ENCODE measurements around the gene NALCN.

The NALCN gene

GRCh38 chr13:101202590-101202989, 213.7 kb downstream of the NALCN start:
- Histone ChIP-seq H3K4me2 (ENCODE audit: low read length, poor library complexity, severe bottlenecking) (no peak overlapping the region), H3K18ac (ENCODE audit: low read depth in 1 of 2, low read length in 2 of 2) (no peak overlapping the region), H3K4ac (ENCODE audit: low read depth in 1 of 2, low read length in 2 of 2) (no peak overlapping the region), H2BK120ac (ENCODE audit: low read depth, low read length) (no peak overlapping the region), H4K8ac (ENCODE audit: low read length) (no peak overlapping the region), H3K14ac (ENCODE audit: low read length in 2 of 2) (no peak overlapping the region), H2BK15ac (ENCODE audit: low read depth, poor library complexity, severe bottlenecking) (no peak overlapping the region), H3K27ac (ENCODE audit: low read length, poor library complexity, severe bottlenecking) (no peak overlapping the region), H2BK12ac (ENCODE audit: low read length in 2 of 2) (no peak overlapping the region), H4K91ac (ENCODE audit: low read length) (no peak overlapping the region), H3K36me3 (ENCODE audit: control insufficient read depth in 1 of 2, insufficient read depth in 2 of 2, low read depth in 1 of 2, low read length in 2 of 2) (no peaks in the 10 kb centered on the region), H3K9me3 (ENCODE audit: control insufficient read depth, low read length) (no peaks in the 10 kb centered on the region), H3K4me3 (ENCODE audit: insufficient read depth in 1 of 2, low read depth in 1 of 2, low read length in 2 of 2) (no peak overlapping the region), H3K4me1 (ENCODE audit: control insufficient read depth, insufficient read depth, low read depth, low read length) (no peaks in the 10 kb centered on the region), H2AK5ac (ENCODE audit: low read length, severe bottlenecking) (no peak overlapping the region), H3K79me1 (replicated peaks; ENCODE audit: low read length, poor library complexity, severe bottlenecking) (no peaks in the 10 kb centered on the region), H2AFZ (ENCODE audit: low read depth, low read length) (no peak overlapping the region), H2BK5ac (ENCODE audit: low read depth, low read length, poor library complexity, severe bottlenecking) (no peak overlapping the region), H3K9ac (ENCODE audit: low read length) (no peak overlapping the region), H3K27me3 (ENCODE audit: control insufficient read depth in 1 of 2, insufficient read depth in 1 of 2, low read length in 2 of 2) (no peaks in the 10 kb centered on the region), H3K23ac (ENCODE audit: low read length in 2 of 2) (no peak overlapping the region)
- DNase-seq: no peak
- WGBS: 49% methylated on average over 5 of the region's 6 CpGs

- Histone ChIP-seq H2BK5ac (ENCODE audit: low read depth, low read length, poor library complexity, severe bottlenecking) (no peak overlapping the region), H4K8ac (ENCODE audit: low read length) (no peak overlapping the region), H3K14ac (ENCODE audit: low read length in 2 of 2) (no peak overlapping the region), H3K9ac (ENCODE audit: low read length) (no peak overlapping the region), H3K27ac (ENCODE audit: low read length, poor library complexity, severe bottlenecking) (no peak overlapping the region), H3K27me3 (ENCODE audit: control insufficient read depth in 1 of 2, insufficient read depth in 1 of 2, low read length in 2 of 2) (no peaks in the 10 kb centered on the region), H2BK15ac (ENCODE audit: low read depth, poor library complexity, severe bottlenecking) (no peak overlapping the region), H3K4ac (ENCODE audit: low read depth in 1 of 2, low read length in 2 of 2) (no peak overlapping the region), H2AK5ac (ENCODE audit: low read length, severe bottlenecking) (no peak overlapping the region), H2AFZ (ENCODE audit: low read depth, low read length) (no peak overlapping the region), H3K9me3 (ENCODE audit: control insufficient read depth, low read length) (no peaks in the 10 kb centered on the region), H4K91ac (ENCODE audit: low read length) (no peak overlapping the region), H3K18ac (ENCODE audit: low read depth in 1 of 2, low read length in 2 of 2) (no peak overlapping the region), H3K23ac (ENCODE audit: low read length in 2 of 2) (no peak overlapping the region), H3K4me1 (ENCODE audit: control insufficient read depth, insufficient read depth, low read depth, low read length) (no peaks in the 10 kb centered on the region), H3K36me3 (ENCODE audit: control insufficient read depth in 1 of 2, insufficient read depth in 2 of 2, low read depth in 1 of 2, low read length in 2 of 2) (no peaks in the 10 kb centered on the region), H3K4me2 (ENCODE audit: low read length, poor library complexity, severe bottlenecking) (no peak overlapping the region), H3K4me3 (ENCODE audit: insufficient read depth in 1 of 2, low read depth in 1 of 2, low read length in 2 of 2) (no peak overlapping the region), H3K79me1 (replicated peaks; ENCODE audit: low read length, poor library complexity, severe bottlenecking) (no peaks in the 10 kb centered on the region), H2BK12ac (ENCODE audit: low read length in 2 of 2) (no peak overlapping the region), H2BK120ac (ENCODE audit: low read depth, low read length) (no peak overlapping the region)
- DNase-seq: no peak
- 100% methylated on average over 1 of the region's 3 CpGs for WGBS
Observed at GRCh38 chr13:101190976-101191375, 225.3 kb downstream of the NALCN start.

- H2BK12ac ChIP-seq (ENCODE audit: low read length in 2 of 2): no peak overlapping the region
- H2BK120ac ChIP-seq (ENCODE audit: low read depth, low read length): no peak overlapping the region
- H3K4me1 ChIP-seq (ENCODE audit: control insufficient read depth, insufficient read depth, low read depth, low read length): no peaks in the 10 kb centered on the region
- no peaks in the 10 kb centered on the region for H3K79me1 ChIP-seq (replicated peaks; ENCODE audit: low read length, poor library complexity, severe bottlenecking)
- H3K4ac ChIP-seq (ENCODE audit: low read depth in 1 of 2, low read length in 2 of 2): no peak overlapping the region
- H2BK15ac ChIP-seq (ENCODE audit: low read depth, poor library complexity, severe bottlenecking): no peak overlapping the region
- no peak overlapping the region for H3K14ac ChIP-seq (ENCODE audit: low read length in 2 of 2)
- no peak overlapping the region for H4K91ac ChIP-seq (ENCODE audit: low read length)
- no peak overlapping the region for H4K8ac ChIP-seq (ENCODE audit: low read length)
- H3K27ac ChIP-seq (ENCODE audit: low read length, poor library complexity, severe bottlenecking): no peak overlapping the region
- no peak overlapping the region for H3K23ac ChIP-seq (ENCODE audit: low read length in 2 of 2)
- H3K9ac ChIP-seq (ENCODE audit: low read length): no peak overlapping the region
- DNase-seq: no peak
- no peak overlapping the region for H2AFZ ChIP-seq (ENCODE audit: low read depth, low read length)
- 96% methylated on average over 3 of the region's 3 CpGs for WGBS
- no peak overlapping the region for H3K4me3 ChIP-seq (ENCODE audit: insufficient read depth in 1 of 2, low read depth in 1 of 2, low read length in 2 of 2)
- no peak overlapping the region for H2AK5ac ChIP-seq (ENCODE audit: low read length, severe bottlenecking)
- no peak overlapping the region for H3K18ac ChIP-seq (ENCODE audit: low read depth in 1 of 2, low read length in 2 of 2)
- H2BK5ac ChIP-seq (ENCODE audit: low read depth, low read length, poor library complexity, severe bottlenecking): no peak overlapping the region
- H3K27me3 ChIP-seq (ENCODE audit: control insufficient read depth in 1 of 2, insufficient read depth in 1 of 2, low read length in 2 of 2): no peaks in the 10 kb centered on the region
- H3K36me3 ChIP-seq (ENCODE audit: control insufficient read depth in 1 of 2, insufficient read depth in 2 of 2, low read depth in 1 of 2, low read length in 2 of 2): no peaks in the 10 kb centered on the region
- no peaks in the 10 kb centered on the region for H3K9me3 ChIP-seq (ENCODE audit: control insufficient read depth, low read length)
- H3K4me2 ChIP-seq (ENCODE audit: low read length, poor library complexity, severe bottlenecking): no peak overlapping the region
Observed at GRCh38 chr13:101190337-101190736, 226.0 kb downstream of the NALCN start.

DNA sequence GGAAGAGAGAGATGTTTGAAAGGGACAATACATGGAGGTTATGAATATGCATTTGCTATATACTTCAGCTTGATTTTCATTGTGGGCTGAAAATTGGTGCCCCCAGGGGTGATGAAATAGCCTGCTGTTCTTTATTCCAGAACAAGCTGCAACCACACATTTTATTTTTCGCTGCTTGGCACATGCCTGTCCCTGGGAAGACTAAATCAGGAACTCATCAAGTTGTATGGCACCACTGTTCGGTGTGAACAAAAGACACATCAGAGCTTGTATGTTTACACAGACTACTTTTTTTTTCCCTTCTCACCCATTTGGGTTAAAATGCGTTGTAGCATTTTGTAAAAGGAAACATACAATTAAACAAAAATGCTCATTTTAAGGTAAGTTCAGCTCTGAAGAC, 230.7 kb downstream of the NALCN start:
- Histone ChIP-seq H3K4me3 (ENCODE audit: insufficient read depth in 1 of 2, low read depth in 1 of 2, low read length in 2 of 2) (no peak overlapping the region), H3K4me2 (ENCODE audit: low read length, poor library complexity, severe bottlenecking) (no peak overlapping the region), H3K27me3 (ENCODE audit: control insufficient read depth in 1 of 2, insufficient read depth in 1 of 2, low read length in 2 of 2) (no peaks in the 10 kb centered on the region), H4K8ac (ENCODE audit: low read length) (no peak overlapping the region), H3K9me3 (ENCODE audit: control insufficient read depth, low read length) (no peaks in the 10 kb centered on the region), H3K23ac (ENCODE audit: low read length in 2 of 2) (no peak overlapping the region), H2BK12ac (ENCODE audit: low read length in 2 of 2) (no peak overlapping the region), H2BK120ac (ENCODE audit: low read depth, low read length) (no peak overlapping the region), H3K27ac (ENCODE audit: low read length, poor library complexity, severe bottlenecking) (no peak overlapping the region), H3K9ac (ENCODE audit: low read length) (no peak overlapping the region), H3K79me1 (replicated peaks; ENCODE audit: low read length, poor library complexity, severe bottlenecking) (no peaks in the 10 kb centered on the region), H2AFZ (ENCODE audit: low read depth, low read length) (no peak overlapping the region), H3K18ac (ENCODE audit: low read depth in 1 of 2, low read length in 2 of 2) (no peak overlapping the region), H3K4me1 (ENCODE audit: control insufficient read depth, insufficient read depth, low read depth, low read length) (no peaks in the 10 kb centered on the region), H4K91ac (ENCODE audit: low read length) (no peak overlapping the region), H3K4ac (ENCODE audit: low read depth in 1 of 2, low read length in 2 of 2) (no peak overlapping the region), H2AK5ac (ENCODE audit: low read length, severe bottlenecking) (no peak overlapping the region), H3K36me3 (ENCODE audit: control insufficient read depth in 1 of 2, insufficient read depth in 2 of 2, low read depth in 1 of 2, low read length in 2 of 2) (no peaks in the 10 kb centered on the region), H2BK15ac (ENCODE audit: low read depth, poor library complexity, severe bottlenecking) (no peak overlapping the region), H3K14ac (ENCODE audit: low read length in 2 of 2) (no peak overlapping the region), H2BK5ac (ENCODE audit: low read depth, low read length, poor library complexity, severe bottlenecking) (no peak overlapping the region)
- 95% methylated on average over 2 of the region's 3 CpGs for WGBS
- DNase-seq: no peak

Measured in mesenchymal stem cell (in vitro differentiated cells and primary cell).